Endothelial cell of umbilical vein (primary cell): ENCODE results near the gene EPB41L3. TPM values are rescaled to one million over a fixed set of nuclear protein-coding genes. Genes with fewer than 3 reads are reported as not detected.

Experiments
- BruUV-seq: library from RNA; stranded (reverse); fragments of 400-500 nt; replicated peaks from 2 replicates; lab custom pipeline; 2021; lab: Mats Ljungman, UMichigan
- CTCF ChIA-PET: fragments of 300-600, 350-600 bp; sonication (Branson Sonifier 250); formaldehyde crosslinking; loops from one replicate; lab custom pipeline; 2021; ENCODE audit warnings: antibody characterized with exemption, inconsistent platforms; lab: Charles Lee
- POLR2A ChIA-PET: fragments of 300-600, 350-600 bp; sonication (Branson Sonifier 250); formaldehyde crosslinking; loops from one replicate; lab custom pipeline; 2021; ENCODE audit warnings: antibody characterized with exemption, inconsistent platforms; lab: Charles Lee
- DNase-seq: peaks from one replicate; pipeline ENCODE4 v3.0.0-alpha.2; 2011; ENCODE audit warnings: low read depth, low spot score
- FAIRE-seq: peaks from 2 replicates; lab custom pipeline; 2011; peaks lifted over from hg19 to GRCh38; lab: Jason Lieb, UNC
- H2AFZ ChIP-seq: 2 replicates; pipeline ENCODE4 v1.6.0; 2012; ENCODE audit warnings: low read depth, low read length, control low read depth, inconsistent platforms
- H3K27ac ChIP-seq: 2 replicates; pipeline ENCODE4 v1.5.1; 2011; ENCODE audit warnings: low read depth, mild to moderate bottlenecking, control low read depth, low read length, moderate library complexity; ENCODE audit not compliant: insufficient read depth
- H3K27me3 ChIP-seq, 2 experiments: 2 replicates each; pipeline versions ENCODE4 v1.6.0 to v1.6.1; 2011; ENCODE audit warnings: low read length in 2 of 2, mixed read lengths in 1 of 2; ENCODE audit not compliant: control insufficient read depth in 2 of 2, insufficient read depth in 2 of 2
- H3K36me3 ChIP-seq, 2 experiments: 2 replicates in 1 of 2; 3 replicates in 1 of 2; pipeline ENCODE4 v1.5.1; 2011; ENCODE audit warnings: low read length in 2 of 2, mild to moderate bottlenecking in 1 of 2, moderate library complexity in 1 of 2; ENCODE audit not compliant: control insufficient read depth in 2 of 2, insufficient read depth in 2 of 2; ENCODE audit errors: extremely low read depth in 1 of 2
- H3K4me1 ChIP-seq: 3 replicates; pipeline ENCODE4 v1.5.1; 2011; ENCODE audit warnings: mild to moderate bottlenecking, low read length; ENCODE audit not compliant: control insufficient read depth, insufficient read depth; ENCODE audit errors: extremely low read depth
- H3K4me2 ChIP-seq: 2 replicates; pipeline ENCODE4 v1.6.1; 2011; ENCODE audit warnings: low read length, control low read depth, mixed read lengths; ENCODE audit not compliant: insufficient read depth
- H3K4me3 ChIP-seq, 3 experiments: fragments of 200-600 bp in 1 of 3; sonication (generic), shearing (Covaris generic) in 1 of 3; replicated peaks in 1 of 3; 2 replicates each; pipeline ENCODE4 v1.5.1; 2011 to 2016; ENCODE audit warnings: control low read depth in 3 of 3, low read length in 3 of 3, mild to moderate bottlenecking in 2 of 3, inconsistent platforms in 1 of 3, low read depth in 1 of 3, moderate library complexity in 1 of 3; ENCODE audit not compliant: insufficient read depth in 1 of 3
- H3K79me2 ChIP-seq: 2 replicates; pipeline ENCODE4 v1.6.0; 2012; ENCODE audit warnings: low read length, inconsistent platforms; ENCODE audit not compliant: control insufficient read depth, insufficient read depth
- H3K9ac ChIP-seq: replicated peaks from 2 replicates; pipeline ENCODE3; 2011; ENCODE audit warnings: low read length, control low read depth; ENCODE audit not compliant: insufficient read depth; ENCODE audit errors: extremely low read depth
- H3K9me1 ChIP-seq: replicated peaks from 3 replicates; pipeline ENCODE4 v1.6.0; 2011; ENCODE audit warnings: mild to moderate bottlenecking, low read length; ENCODE audit not compliant: control insufficient read depth, insufficient read depth; ENCODE audit errors: extremely low read depth
- H3K9me3 ChIP-seq: replicated peaks from 2 replicates; pipeline ENCODE4 v1.5.1; 2012; ENCODE audit warnings: low read length, inconsistent platforms; ENCODE audit not compliant: control insufficient read depth, insufficient read depth
- H4K20me1 ChIP-seq: replicated peaks from 2 replicates; pipeline ENCODE3; 2011; ENCODE audit warnings: mild to moderate bottlenecking, low read length; ENCODE audit not compliant: control insufficient read depth, insufficient read depth; ENCODE audit errors: extremely low read depth
- EZH2 ChIP-seq: IDR thresholded peaks from 2 replicates; pipeline ENCODE4 v1.6.1; 2012; ENCODE audit warnings: borderline replicate concordance, low read depth, mild to moderate bottlenecking, moderate library complexity, low read length, inconsistent platforms; ENCODE audit not compliant: severe bottlenecking
- FOS ChIP-seq: IDR thresholded peaks from 2 replicates; pipeline ENCODE4 v1.6.1; 2011; ENCODE audit warnings: mild to moderate bottlenecking, low read length, moderate library complexity, borderline replicate concordance; ENCODE audit not compliant: insufficient read depth
- GATA2 ChIP-seq: IDR thresholded peaks from 2 replicates; pipeline ENCODE4 v1.7.0; 2011; ENCODE audit warnings: low read depth, mild to moderate bottlenecking, moderate library complexity, mixed read lengths, low read length; ENCODE audit not compliant: insufficient read length, insufficient read depth
- JUN ChIP-seq: IDR thresholded peaks from 2 replicates; pipeline ENCODE4 v1.6.1; 2011; ENCODE audit warnings: borderline replicate concordance, low read depth; ENCODE audit not compliant: insufficient read length, insufficient read depth
- MAX ChIP-seq: IDR thresholded peaks from 2 replicates; pipeline ENCODE4 v1.6.1; 2011; ENCODE audit not compliant: insufficient read depth, insufficient read length
- MYC ChIP-seq: IDR thresholded peaks from one replicate; pipeline ENCODE4 v1.6.1; 2011; ENCODE audit warnings: mild to moderate bottlenecking, low read depth, low read length
- POLR2A ChIP-seq: IDR thresholded peaks from 2 replicates; pipeline ENCODE4 v1.6.1; 2012; ENCODE audit warnings: low read depth, mild to moderate bottlenecking, control low read depth, low read length
- POLR2AphosphoS5 ChIP-seq: IDR thresholded peaks from 2 replicates; pipeline ENCODE4 v1.6.1; 2012; ENCODE audit warnings: low read depth, mild to moderate bottlenecking, control low read depth, low read length, moderate library complexity; ENCODE audit not compliant: insufficient read depth
- dilution Hi-C: fragments of 300-500 bp; cut with MboI; formaldehyde crosslinking; loops from one replicate; pipeline ENCODE4 v1.15.0; 2019; ENCODE audit warnings: low sequenced_read_pairs; ENCODE audit not compliant: extremely low pct_ligation_motif_present
- intact Hi-C: fragments of 100-400 bp; cut with micrococcal nuclease; formaldehyde crosslinking; loops from one replicate; pipeline ENCODE4 v1.10.0; 2022
- polyA plus RNA-seq, 4 experiments: library from polyadenylated mRNA; depleted of rRNA in 3 of 4; stranded (reverse) in 3 of 4; unstranded in 1 of 4; fragments of >200 nt; gene quantifications; 2 replicates each; pipeline versions ENCODE4 v1.2.1 to v1.2.3, GENCODE V29; 2011 to 2012; ENCODE audit warnings: missing spikeins in 1 of 4
- total RNA-seq: library from RNA; stranded (reverse); gene quantifications from 2 replicates; pipeline ENCODE4 v1.2.3, GENCODE V29; 2021
- TF ChIP-seq, protein P1 (sequence below), 2 donors: IDR thresholded peaks; 1 replicate in 1 of 2; 2 replicates in 1 of 2; pipeline ENCODE4 v1.5.1; 2011; ENCODE audit warnings: low read length in 2 of 2, mild to moderate bottlenecking in 2 of 2, moderate library complexity in 2 of 2, control low read depth in 1 of 2, inconsistent platforms in 1 of 2, low read depth in 1 of 2; ENCODE audit not compliant: insufficient read depth in 1 of 2; ENCODE audit errors: extremely low read depth in 1 of 2

The EPB41L3 gene
- total and polyA plus RNA-seq, 2 donors (not counting 3 experiments of a cell fraction or from before 2014, with no cell fraction given) = 38.9 to 114 TPM

DNA sequence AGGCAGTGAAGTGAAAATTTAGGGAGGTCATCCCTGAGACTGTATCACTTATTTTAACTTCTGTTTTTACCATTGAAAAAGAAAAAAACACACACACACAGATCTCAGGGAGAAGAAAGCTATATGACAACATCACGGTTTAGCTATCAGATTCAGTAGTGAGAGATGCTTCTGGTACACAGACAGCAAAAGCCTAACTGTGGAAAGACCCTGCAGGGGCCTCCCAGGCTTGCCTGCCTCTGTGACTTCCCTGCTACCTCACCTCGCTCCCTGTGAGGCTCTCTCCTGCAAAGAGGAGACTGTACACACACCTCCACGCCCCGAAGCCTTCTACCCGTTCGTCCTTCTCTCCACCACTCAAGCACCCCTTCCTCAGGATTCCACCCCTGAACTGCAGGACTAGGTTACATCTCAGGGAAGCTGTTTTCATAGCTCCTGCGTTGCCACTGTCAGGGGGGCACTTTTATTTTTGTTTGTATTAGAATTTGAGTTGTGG, 86.3 kb downstream of the EPB41L3 start:
- ChIA-PET POLR2A (no interaction called here), CTCF (interaction anchor here (0.8 to 7.8 kb wide), 25 partner anchors 10 to 384 kb away, joined by 3 to 177 read pairs (median 4); partner anchors contain the start of gene EPB41L3)
- dilution Hi-C loops (no loop called here), intact Hi-C loops (loop anchor here (2.0 kb wide), 3 partner anchors 33 to 219 kb away; no protein-coding TSS in a partner anchor)
- no peaks in the 10 kb centered on the region for H3K9me3 ChIP-seq
- DNase-seq = no peak
- peak overlapping the region; percentile 92 for H3K4me2 ChIP-seq
- H3K27me3 ChIP-seq = no peaks in the 10 kb centered on the region
- no peak for TF ChIP-seq POLR2AphosphoS5
- no peak for TF ChIP-seq JUN
- TF ChIP-seq, protein P1, sequence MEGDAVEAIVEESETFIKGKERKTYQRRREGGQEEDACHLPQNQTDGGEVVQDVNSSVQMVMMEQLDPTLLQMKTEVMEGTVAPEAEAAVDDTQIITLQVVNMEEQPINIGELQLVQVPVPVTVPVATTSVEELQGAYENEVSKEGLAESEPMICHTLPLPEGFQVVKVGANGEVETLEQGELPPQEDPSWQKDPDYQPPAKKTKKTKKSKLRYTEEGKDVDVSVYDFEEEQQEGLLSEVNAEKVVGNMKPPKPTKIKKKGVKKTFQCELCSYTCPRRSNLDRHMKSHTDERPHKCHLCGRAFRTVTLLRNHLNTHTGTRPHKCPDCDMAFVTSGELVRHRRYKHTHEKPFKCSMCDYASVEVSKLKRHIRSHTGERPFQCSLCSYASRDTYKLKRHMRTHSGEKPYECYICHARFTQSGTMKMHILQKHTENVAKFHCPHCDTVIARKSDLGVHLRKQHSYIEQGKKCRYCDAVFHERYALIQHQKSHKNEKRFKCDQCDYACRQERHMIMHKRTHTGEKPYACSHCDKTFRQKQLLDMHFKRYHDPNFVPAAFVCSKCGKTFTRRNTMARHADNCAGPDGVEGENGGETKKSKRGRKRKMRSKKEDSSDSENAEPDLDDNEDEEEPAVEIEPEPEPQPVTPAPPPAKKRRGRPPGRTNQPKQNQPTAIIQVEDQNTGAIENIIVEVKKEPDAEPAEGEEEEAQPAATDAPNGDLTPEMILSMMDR (IDR thresholded peaks at IDR 0.05; ENCODE audit: extremely low read depth in 1 of 2, insufficient read depth in 1 of 2, low read depth in 1 of 2, low read length in 2 of 2) = no peak
- no peak for TF ChIP-seq MYC
- no peak for TF ChIP-seq EZH2
- TF ChIP-seq MAX = no peak
- no peak for TF ChIP-seq FOS
- TF ChIP-seq GATA2 = no peak
- no peak for TF ChIP-seq POLR2A
- no peak for FAIRE-seq
- no TSS peak for BruUV-seq
- H3K27ac ChIP-seq = peak overlapping the region; percentile 98
- H3K9ac ChIP-seq = peak overlapping the region; percentile 83
- H3K79me2 ChIP-seq = peaks cover 8% of the 10 kb centered on the region
- H2AFZ ChIP-seq = peak overlapping the region; percentile 87
- no peaks in the 10 kb centered on the region for H3K36me3 ChIP-seq
- H3K4me1 ChIP-seq = peaks cover 59% of the 10 kb centered on the region
- H3K4me3 ChIP-seq = peak overlapping the region in 1 of 3 experiments; percentile 46
- no peaks in the 10 kb centered on the region for H3K9me1 ChIP-seq
- H4K20me1 ChIP-seq = no peaks in the 10 kb centered on the region
